HCT116 (cell line): ENCODE data around the gene NCMAP. TPM values are rescaled to one million over a fixed set of nuclear protein-coding genes. Genes with fewer than 3 reads are reported as not detected.

Experiments used
- ATAC-seq: fragments of 200-7000 bp; cut with Tn5 transposase; 2 replicates; pipeline ENCODE4 v1.9.1; 2020; ENCODE audit warnings: mild to moderate bottlenecking, moderate library complexity
- BruUV-seq: library from RNA; stranded (reverse); fragments of 400-500 nt; replicated peaks from 2 replicates; lab custom pipeline; 2021; lab: Mats Ljungman, UMichigan
- CTCF ChIA-PET: fragments of 300-600 bp; sonication (Branson Sonifier 250); formaldehyde crosslinking; loops from one replicate; lab custom pipeline; 2021; ENCODE audit warnings: antibody characterized with exemption; lab: Charles Lee
- POLR2A ChIA-PET: fragments of 300-600, 350-600 bp; sonication (Branson Sonifier 250); formaldehyde crosslinking; loops from one replicate; lab custom pipeline; 2021; ENCODE audit warnings: antibody characterized with exemption; lab: Charles Lee
- RAD21 ChIA-PET, 2 experiments: fragments of 300-600 bp; sonication (Branson Sonifier 250); formaldehyde crosslinking; loops; one replicate each; lab custom pipeline; 2023; ENCODE audit warnings: low total read pairs in 2 of 2; ENCODE audit not compliant: uncharacterized antibody in 2 of 2, unreplicated experiment in 2 of 2, low non-redundant PET in 1 of 2; lab: Charles Lee
- DNase-seq: peaks from one replicate; pipeline ENCODE4 v3.0.0-alpha.2; 2010; ENCODE audit warnings: low read depth, low spot score
- H2AFZ ChIP-seq: fragments of 200-600 bp; shearing (Covaris generic), sonication (generic); 2 replicates; pipeline ENCODE4 v1.6.1; 2017; ENCODE audit warnings: low read depth, mixed run types, mixed read lengths, antibody characterized with exemption, low read length; ENCODE audit not compliant: poor library complexity, severe bottlenecking
- H3K27ac ChIP-seq: 2 replicates; pipeline ENCODE4 v1.5.1; 2012; ENCODE audit warnings: low read depth, low read length
- H3K27me3 ChIP-seq: fragments of 200-600 bp; sonication (generic); 2 replicates; pipeline ENCODE4 v1.6.1; 2016; ENCODE audit warnings: mixed run types, low read length, mixed read lengths; ENCODE audit not compliant: insufficient read depth
- H3K36me3 ChIP-seq, 2 experiments: fragments of 200-500 bp in 1 of 2; fragments of 200-600 bp in 1 of 2; sonication (Bioruptor generic) in 1 of 2; sonication (generic) in 1 of 2; 2 replicates each; pipeline versions ENCODE4 v1.5.1 to v1.6.1; 2014 to 2016; ENCODE audit warnings: low read length in 2 of 2, inconsistent platforms in 1 of 2, mixed read lengths in 1 of 2, mixed run types in 1 of 2; ENCODE audit not compliant: insufficient read depth in 2 of 2, control insufficient read depth in 1 of 2
- H3K4me1 ChIP-seq, 2 experiments: fragments of 200-600 bp in 1 of 2; sonication (generic) in 1 of 2; 2 replicates each; pipeline versions ENCODE4 v1.5.1 to v1.6.1; 2012 to 2017; ENCODE audit warnings: low read length in 2 of 2, inconsistent platforms in 1 of 2, mild to moderate bottlenecking in 1 of 2, mixed read lengths in 1 of 2, mixed run types in 1 of 2, moderate library complexity in 1 of 2; ENCODE audit not compliant: insufficient read depth in 2 of 2, control insufficient read depth in 1 of 2
- H3K4me2 ChIP-seq: fragments of 200-600 bp; sonication (generic); 2 replicates; pipeline ENCODE4 v1.6.1; 2017; ENCODE audit warnings: mixed run types, low read length, mixed read lengths
- H3K4me3 ChIP-seq, 2 experiments: fragments of 200-600 bp in 1 of 2; sonication (generic) in 1 of 2; replicated peaks in 1 of 2; 2 replicates each; pipeline ENCODE4 v1.5.1; 2011 to 2016; ENCODE audit warnings: low read length in 2 of 2, control low read depth in 1 of 2, low read depth in 1 of 2, mild to moderate bottlenecking in 1 of 2, mixed read lengths in 1 of 2, mixed run types in 1 of 2
- H3K79me2 ChIP-seq: fragments of 200-600 bp; sonication (generic); 2 replicates; pipeline ENCODE4 v1.6.1; 2017; ENCODE audit warnings: mild to moderate bottlenecking, mixed run types, low read length, moderate library complexity, mixed read lengths; ENCODE audit not compliant: insufficient read depth
- H3K9ac ChIP-seq: fragments of 200-600 bp; sonication (generic); 2 replicates; pipeline ENCODE4 v1.6.1; 2016; ENCODE audit warnings: low read length, mixed read lengths
- H3K9me2 ChIP-seq: fragments of 200-600 bp; sonication (generic), shearing (Covaris generic); 2 replicates; pipeline ENCODE4 v1.6.1; 2017; ENCODE audit warnings: mixed run types, mild to moderate bottlenecking, moderate library complexity; ENCODE audit not compliant: insufficient read depth
- H3K9me3 ChIP-seq, 2 experiments: fragments of 200-500 bp in 1 of 2; fragments of 200-600 bp in 1 of 2; sonication (Bioruptor generic) in 1 of 2; sonication (generic) in 1 of 2; 2 replicates each; pipeline ENCODE4 v1.6.1; 2014 to 2017; ENCODE audit warnings: low read length in 2 of 2, mixed read lengths in 2 of 2, inconsistent platforms in 1 of 2, low read depth in 1 of 2, mild to moderate bottlenecking in 1 of 2, mixed run types in 1 of 2, moderate library complexity in 1 of 2; ENCODE audit not compliant: control insufficient read depth in 1 of 2, insufficient read depth in 1 of 2
- H4K20me1 ChIP-seq: fragments of 200-600 bp; sonication (generic), shearing (Covaris generic); 2 replicates; pipeline ENCODE4 v1.6.1; 2017; ENCODE audit warnings: mixed run types, mild to moderate bottlenecking, moderate library complexity; ENCODE audit not compliant: insufficient read depth
- CBX3 ChIP-seq: IDR thresholded peaks from 2 replicates; pipeline ENCODE4 v1.6.1; 2012; ENCODE audit warnings: low read depth
- ELF1 ChIP-seq: IDR thresholded peaks from 2 replicates; pipeline ENCODE4 v1.6.1; 2012; ENCODE audit warnings: low read depth, borderline replicate concordance
- EZH2 ChIP-seq: fragments of 200-600 bp; sonication (generic); IDR thresholded peaks from 2 replicates; pipeline ENCODE4 v1.6.1; 2017; ENCODE audit warnings: antibody characterized with exemption, mixed run types
- EZH2phosphoT487 ChIP-seq: fragments of 200-600 bp; IDR thresholded peaks from 2 replicates; pipeline ENCODE4 v1.6.1; 2018; ENCODE audit warnings: antibody characterized with exemption, borderline replicate concordance
- FOSL1 ChIP-seq: IDR thresholded peaks from 2 replicates; pipeline ENCODE4 v1.6.1; 2012; ENCODE audit warnings: low read depth
- JUND ChIP-seq: IDR thresholded peaks from 2 replicates; pipeline ENCODE4 v1.6.1; 2012
- POLR2A ChIP-seq: IDR thresholded peaks from 2 replicates; pipeline ENCODE4 v1.7.0; 2011; ENCODE audit warnings: borderline replicate concordance; ENCODE audit not compliant: insufficient read depth, insufficient read length; ENCODE audit errors: extremely low read depth
- POLR2AphosphoS5 ChIP-seq: IDR thresholded peaks from 2 replicates; pipeline ENCODE4 v1.6.1; 2011; ENCODE audit warnings: mild to moderate bottlenecking, low read depth, low read length, moderate library complexity
- RAD21 ChIP-seq: IDR thresholded peaks from 2 replicates; pipeline ENCODE4 v1.6.1; 2012; ENCODE audit warnings: low read depth, mild to moderate bottlenecking
- SP1 ChIP-seq: IDR thresholded peaks from 2 replicates; pipeline ENCODE4 v1.6.1; 2012; ENCODE audit warnings: low read depth
- SRF ChIP-seq: IDR thresholded peaks from 2 replicates; pipeline ENCODE4 v1.6.1; 2012; ENCODE audit warnings: low read depth
- TCF7L2 ChIP-seq: IDR thresholded peaks from 2 replicates; pipeline ENCODE4 v1.7.0; 2011; ENCODE audit warnings: borderline replicate concordance, inconsistent platforms; ENCODE audit not compliant: insufficient read depth, insufficient read length; ENCODE audit errors: extremely low read depth
- YY1 ChIP-seq: IDR thresholded peaks from 2 replicates; pipeline ENCODE4 v1.6.1; 2011; ENCODE audit warnings: low read length, low read depth, moderate library complexity, mild to moderate bottlenecking; ENCODE audit not compliant: insufficient replicate concordance; ENCODE audit errors: extremely low read depth
- ZFX ChIP-seq: fragments of 450-650 bp; IDR thresholded peaks from 2 replicates; pipeline ENCODE4 v1.6.1; 2017
- ZNF274 ChIP-seq: fragments of 200-500 bp; sonication (Bioruptor generic); IDR thresholded peaks from 2 replicates; pipeline ENCODE4 v1.6.1; 2014; ENCODE audit warnings: mild to moderate bottlenecking, low read depth, low read length, inconsistent platforms
- intact Hi-C: fragments of 100-400 bp; cut with micrococcal nuclease; formaldehyde crosslinking; loops from 2 replicates; pipeline ENCODE4 v1.10.0; 2022
- total RNA-seq: library from RNA; stranded (reverse); gene quantifications from one replicate; pipeline ENCODE4 v1.2.1, GENCODE V29; 2021; ENCODE audit not compliant: unreplicated experiment
- TF ChIP-seq, protein P1 (sequence below): IDR thresholded peaks from 2 replicates; pipeline ENCODE4 v1.6.1; 2012; ENCODE audit warnings: low read depth
- TF ChIP-seq, protein P2 (sequence below): IDR thresholded peaks from 2 replicates; pipeline ENCODE4 v1.6.1; 2012
- TF ChIP-seq, protein P3 (sequence below), 3 experiments: fragments of 200-600 bp in 1 of 3; sonication (generic) in 1 of 3; IDR thresholded peaks in 2 of 3; conservative IDR thresholded peaks in 1 of 3; 2 replicates each; pipeline ENCODE4 v1.5.1; 2012 to 2017; ENCODE audit warnings: low read depth in 2 of 3, low read length in 2 of 3, antibody characterized with exemption in 1 of 3, borderline replicate concordance in 1 of 3, control low read depth in 1 of 3, mild to moderate bottlenecking in 1 of 3, mixed read lengths in 1 of 3, mixed run types in 1 of 3, moderate library complexity in 1 of 3; ENCODE audit not compliant: insufficient read depth in 1 of 3

Gene NCMAP
- total RNA-seq, 1 experiment from 2014 or later: 0.84 TPM

DNA sequence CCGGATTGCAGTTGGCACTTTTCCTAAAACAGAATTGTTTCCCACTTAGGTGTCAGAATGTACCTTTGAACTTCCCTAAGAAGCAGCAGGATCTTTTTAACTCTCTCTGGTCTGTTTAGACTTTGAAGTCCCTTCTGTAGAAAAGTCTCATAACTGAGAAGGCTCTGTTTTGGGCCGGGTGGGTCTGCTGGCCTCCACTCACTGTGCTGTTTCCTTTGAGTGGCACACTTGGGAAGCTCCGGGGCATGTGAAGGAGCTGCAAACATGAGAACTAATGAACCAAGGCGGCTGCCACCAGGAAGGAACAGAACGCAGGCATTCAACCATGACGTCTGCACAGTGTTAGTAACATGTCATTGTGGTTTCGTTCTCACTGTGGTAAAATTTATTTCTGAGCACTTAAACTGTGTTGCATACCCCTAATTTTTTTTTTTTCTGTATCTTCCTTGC is 19.5 kb upstream of the NCMAP start (continued):
- TF ChIP-seq, protein P1, sequence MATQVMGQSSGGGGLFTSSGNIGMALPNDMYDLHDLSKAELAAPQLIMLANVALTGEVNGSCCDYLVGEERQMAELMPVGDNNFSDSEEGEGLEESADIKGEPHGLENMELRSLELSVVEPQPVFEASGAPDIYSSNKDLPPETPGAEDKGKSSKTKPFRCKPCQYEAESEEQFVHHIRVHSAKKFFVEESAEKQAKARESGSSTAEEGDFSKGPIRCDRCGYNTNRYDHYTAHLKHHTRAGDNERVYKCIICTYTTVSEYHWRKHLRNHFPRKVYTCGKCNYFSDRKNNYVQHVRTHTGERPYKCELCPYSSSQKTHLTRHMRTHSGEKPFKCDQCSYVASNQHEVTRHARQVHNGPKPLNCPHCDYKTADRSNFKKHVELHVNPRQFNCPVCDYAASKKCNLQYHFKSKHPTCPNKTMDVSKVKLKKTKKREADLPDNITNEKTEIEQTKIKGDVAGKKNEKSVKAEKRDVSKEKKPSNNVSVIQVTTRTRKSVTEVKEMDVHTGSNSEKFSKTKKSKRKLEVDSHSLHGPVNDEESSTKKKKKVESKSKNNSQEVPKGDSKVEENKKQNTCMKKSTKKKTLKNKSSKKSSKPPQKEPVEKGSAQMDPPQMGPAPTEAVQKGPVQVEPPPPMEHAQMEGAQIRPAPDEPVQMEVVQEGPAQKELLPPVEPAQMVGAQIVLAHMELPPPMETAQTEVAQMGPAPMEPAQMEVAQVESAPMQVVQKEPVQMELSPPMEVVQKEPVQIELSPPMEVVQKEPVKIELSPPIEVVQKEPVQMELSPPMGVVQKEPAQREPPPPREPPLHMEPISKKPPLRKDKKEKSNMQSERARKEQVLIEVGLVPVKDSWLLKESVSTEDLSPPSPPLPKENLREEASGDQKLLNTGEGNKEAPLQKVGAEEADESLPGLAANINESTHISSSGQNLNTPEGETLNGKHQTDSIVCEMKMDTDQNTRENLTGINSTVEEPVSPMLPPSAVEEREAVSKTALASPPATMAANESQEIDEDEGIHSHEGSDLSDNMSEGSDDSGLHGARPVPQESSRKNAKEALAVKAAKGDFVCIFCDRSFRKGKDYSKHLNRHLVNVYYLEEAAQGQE: no peak
- no peak for TF ChIP-seq SRF
- no peak for TF ChIP-seq TCF7L2
- TF ChIP-seq JUND: 0 out of 2 replicates have a peak, but pooled peaks have one; percentile 38
- no peak for TF ChIP-seq YY1
- no peak for TF ChIP-seq POLR2A
- no peak for TF ChIP-seq ELF1
- TF ChIP-seq, all 23 proteins: peak for 6

DNA sequence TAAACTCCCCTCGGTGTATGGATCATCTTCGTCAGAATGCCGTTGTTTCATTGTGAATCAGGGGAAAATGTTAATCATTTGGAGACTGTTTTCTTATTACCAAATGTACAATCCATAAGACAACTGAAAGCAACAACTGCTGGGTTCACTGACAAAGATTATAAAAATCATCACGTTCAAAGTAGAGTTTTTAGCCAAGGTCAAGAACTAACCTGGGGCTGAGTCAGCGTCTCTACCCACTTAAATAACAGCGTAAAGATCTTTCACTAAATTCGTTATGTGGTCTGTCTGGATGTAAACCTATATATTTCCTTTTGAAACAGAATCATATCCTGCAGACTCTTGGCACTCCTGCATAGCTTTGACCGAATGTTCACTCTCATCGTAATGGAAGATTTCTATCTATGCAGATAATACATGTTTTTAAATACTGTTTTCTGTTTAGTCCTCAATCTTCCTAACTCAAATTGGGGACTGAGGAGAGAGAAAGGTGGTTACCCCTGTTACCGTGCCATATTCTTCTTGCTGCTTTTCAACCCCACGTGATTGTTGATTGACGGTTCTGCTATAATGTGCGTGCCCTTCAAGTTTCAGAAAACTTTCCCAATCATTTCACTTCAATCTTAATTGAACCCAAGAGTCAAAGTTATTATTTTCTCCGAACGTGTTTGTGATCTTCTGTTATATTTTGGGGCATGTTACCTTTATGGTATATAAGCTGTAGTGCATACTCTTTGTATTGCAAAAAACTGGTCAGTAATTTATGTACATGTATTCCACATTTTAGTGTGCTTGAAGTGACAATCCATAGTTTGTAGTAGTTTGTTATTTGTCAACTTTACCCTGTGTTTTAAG is 15.6 kb upstream of the NCMAP start:
- Histone ChIP-seq H3K9me2 (no peaks in the 10 kb centered on the region), H4K20me1 (no peaks in the 10 kb centered on the region), H2AFZ (peak overlapping the region; percentile 82), H3K27me3 (no peaks in the 10 kb centered on the region), H3K4me2 (peak overlapping the region; percentile 62), H3K79me2 (no peaks in the 10 kb centered on the region), H3K9me3 (no peaks in the 10 kb centered on the region), H3K4me3 (peak overlapping the region in 1 of 2 experiments; percentile 36; a peak in 1 of 4 replicates), H3K36me3 (no peaks in the 10 kb centered on the region), H3K27ac (no peak overlapping the region), H3K9ac (peak overlapping the region; percentile 30), H3K4me1 (peaks cover 35 to 62% of the 10 kb centered on the region in 2 experiments)
- intact Hi-C loops: no loop called here
- ChIA-PET CTCF (interaction anchor here (0.8 to 3.2 kb wide), 12 partner anchors 9 to 339 kb away, joined by 3 to 24 read pairs (median 4); partner anchors contain the start of gene NIPAL3), POLR2A (no interaction called here), RAD21 (no interaction called here)
- no peak for DNase-seq
- BruUV-seq: no TSS peak
- no peak for ATAC-seq
- TF ChIP-seq ZFX: no peak
- TF ChIP-seq, protein P2, sequence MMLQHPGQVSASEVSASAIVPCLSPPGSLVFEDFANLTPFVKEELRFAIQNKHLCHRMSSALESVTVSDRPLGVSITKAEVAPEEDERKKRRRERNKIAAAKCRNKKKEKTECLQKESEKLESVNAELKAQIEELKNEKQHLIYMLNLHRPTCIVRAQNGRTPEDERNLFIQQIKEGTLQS: no peak
- no peak for TF ChIP-seq FOSL1
- TF ChIP-seq SRF: no peak
- no peak for TF ChIP-seq POLR2AphosphoS5
- TF ChIP-seq RAD21: no peak
- TF ChIP-seq EZH2phosphoT487: no peak
- no peak for TF ChIP-seq CBX3
- no peak for TF ChIP-seq TCF7L2
- no peak for TF ChIP-seq JUND
- no peak for TF ChIP-seq ELF1
- no peak for TF ChIP-seq ZNF274
- TF ChIP-seq SP1: no peak
- no peak for TF ChIP-seq EZH2
- TF ChIP-seq, protein P3, sequence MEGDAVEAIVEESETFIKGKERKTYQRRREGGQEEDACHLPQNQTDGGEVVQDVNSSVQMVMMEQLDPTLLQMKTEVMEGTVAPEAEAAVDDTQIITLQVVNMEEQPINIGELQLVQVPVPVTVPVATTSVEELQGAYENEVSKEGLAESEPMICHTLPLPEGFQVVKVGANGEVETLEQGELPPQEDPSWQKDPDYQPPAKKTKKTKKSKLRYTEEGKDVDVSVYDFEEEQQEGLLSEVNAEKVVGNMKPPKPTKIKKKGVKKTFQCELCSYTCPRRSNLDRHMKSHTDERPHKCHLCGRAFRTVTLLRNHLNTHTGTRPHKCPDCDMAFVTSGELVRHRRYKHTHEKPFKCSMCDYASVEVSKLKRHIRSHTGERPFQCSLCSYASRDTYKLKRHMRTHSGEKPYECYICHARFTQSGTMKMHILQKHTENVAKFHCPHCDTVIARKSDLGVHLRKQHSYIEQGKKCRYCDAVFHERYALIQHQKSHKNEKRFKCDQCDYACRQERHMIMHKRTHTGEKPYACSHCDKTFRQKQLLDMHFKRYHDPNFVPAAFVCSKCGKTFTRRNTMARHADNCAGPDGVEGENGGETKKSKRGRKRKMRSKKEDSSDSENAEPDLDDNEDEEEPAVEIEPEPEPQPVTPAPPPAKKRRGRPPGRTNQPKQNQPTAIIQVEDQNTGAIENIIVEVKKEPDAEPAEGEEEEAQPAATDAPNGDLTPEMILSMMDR (IDR thresholded peaks at IDR 0.05 in 2 of 3, conservative IDR thresholded peaks at IDR 0.05 in 1 of 3; ENCODE audit: borderline replicate concordance in 1 of 3, insufficient read depth in 1 of 3, low read depth in 2 of 3, low read length in 2 of 3): no peak
